HG03196 (cell line): ENCODE measurements around the gene GRIN2A.

ENCODE experiments used
- ATAC-seq: cut with Tn5 transposase; IDR thresholded peaks from one replicate; pipeline ENCODE4 v1.9.1; 2021; ENCODE audit not compliant: unreplicated experiment

GRIN2A gene

DNA sequence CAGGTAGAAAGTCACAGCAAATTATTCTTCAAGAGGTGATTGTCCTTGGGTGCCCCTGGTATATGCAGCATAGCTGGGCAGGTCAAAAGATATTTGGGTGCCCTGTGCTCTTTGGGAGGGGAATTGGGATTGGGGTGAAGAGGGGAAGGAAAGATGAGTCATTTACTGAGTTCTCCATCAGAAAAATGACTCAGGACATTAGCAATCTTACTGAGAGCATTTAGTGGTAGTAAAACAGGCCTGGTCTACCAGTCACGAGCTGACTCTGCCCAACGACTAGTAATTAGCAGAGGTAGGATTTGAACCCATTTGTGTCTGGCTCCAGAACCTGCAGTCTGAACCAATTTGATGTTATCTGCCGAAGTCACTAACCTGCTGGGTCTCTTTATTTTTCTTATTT lies 6.0 kb upstream of the GRIN2A start:
- ATAC-seq = no peak

DNA sequence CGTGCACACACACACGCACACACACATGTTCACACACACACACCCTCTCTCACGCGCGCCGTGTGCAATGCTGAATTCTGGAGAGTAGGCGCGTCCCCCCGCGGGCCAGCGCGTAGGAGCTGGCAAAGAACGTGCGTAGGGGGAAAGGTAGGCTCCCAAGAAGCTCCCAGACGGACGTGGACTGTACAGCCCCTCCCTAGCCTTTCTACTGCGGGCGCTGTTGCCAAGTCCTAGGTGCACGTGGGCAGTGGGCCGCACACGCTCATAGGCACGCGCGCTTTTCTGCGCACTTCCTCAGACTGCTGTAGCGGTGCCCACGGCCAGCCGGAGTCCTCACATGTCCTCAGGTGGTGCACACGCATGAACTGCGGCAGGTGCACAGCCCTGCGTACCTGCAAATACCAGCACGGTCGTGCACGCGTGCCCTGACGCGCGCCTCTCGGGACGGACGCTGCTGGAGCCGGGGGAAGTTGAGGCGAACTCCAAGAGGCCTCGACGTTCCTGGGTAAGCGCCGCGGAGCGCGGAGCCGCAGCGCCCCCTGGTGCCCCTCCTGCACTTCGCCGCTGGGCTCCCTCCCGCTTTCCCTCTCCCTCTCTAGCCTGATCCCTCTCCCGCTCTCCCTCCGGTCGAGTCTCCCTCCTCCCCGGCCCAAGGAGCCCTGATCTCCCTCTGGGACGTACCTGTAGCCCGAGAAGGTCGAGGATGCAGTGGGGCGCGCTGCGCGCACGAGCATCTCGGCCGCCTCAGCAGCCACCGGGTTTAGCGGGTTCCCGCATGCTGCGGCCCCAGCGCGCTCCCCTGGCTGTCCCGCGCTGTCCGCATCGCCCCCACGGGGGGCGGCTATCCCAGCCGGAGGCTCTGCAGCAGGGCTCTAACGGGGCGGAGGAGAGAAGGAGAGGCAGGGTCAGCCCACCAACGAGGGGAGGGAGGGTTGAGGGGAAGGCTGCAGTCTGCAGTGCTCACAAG lies 749 bp downstream of the GRIN2A start:
- no peak for ATAC-seq

DNA sequence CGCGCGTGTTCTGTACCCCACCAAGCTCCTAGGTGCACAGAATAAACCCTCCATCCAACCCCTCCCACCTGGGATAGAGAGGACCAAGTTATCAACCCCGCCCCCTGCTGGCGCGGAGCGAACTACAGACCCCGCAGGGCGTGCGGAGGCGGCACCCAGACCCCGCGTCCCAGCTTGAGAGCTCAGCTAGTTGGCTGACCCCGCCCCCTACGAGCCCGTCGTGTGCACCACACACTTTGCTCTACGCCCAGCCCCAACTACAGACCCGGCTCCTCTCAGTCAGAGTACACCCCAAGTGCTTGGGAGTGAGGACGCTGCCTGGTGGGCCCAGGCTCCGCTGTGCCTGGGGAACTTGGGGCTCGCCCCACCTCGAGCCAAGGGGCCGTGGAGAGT lies 1.5 kb downstream of the GRIN2A start:
- no peak for ATAC-seq

DNA sequence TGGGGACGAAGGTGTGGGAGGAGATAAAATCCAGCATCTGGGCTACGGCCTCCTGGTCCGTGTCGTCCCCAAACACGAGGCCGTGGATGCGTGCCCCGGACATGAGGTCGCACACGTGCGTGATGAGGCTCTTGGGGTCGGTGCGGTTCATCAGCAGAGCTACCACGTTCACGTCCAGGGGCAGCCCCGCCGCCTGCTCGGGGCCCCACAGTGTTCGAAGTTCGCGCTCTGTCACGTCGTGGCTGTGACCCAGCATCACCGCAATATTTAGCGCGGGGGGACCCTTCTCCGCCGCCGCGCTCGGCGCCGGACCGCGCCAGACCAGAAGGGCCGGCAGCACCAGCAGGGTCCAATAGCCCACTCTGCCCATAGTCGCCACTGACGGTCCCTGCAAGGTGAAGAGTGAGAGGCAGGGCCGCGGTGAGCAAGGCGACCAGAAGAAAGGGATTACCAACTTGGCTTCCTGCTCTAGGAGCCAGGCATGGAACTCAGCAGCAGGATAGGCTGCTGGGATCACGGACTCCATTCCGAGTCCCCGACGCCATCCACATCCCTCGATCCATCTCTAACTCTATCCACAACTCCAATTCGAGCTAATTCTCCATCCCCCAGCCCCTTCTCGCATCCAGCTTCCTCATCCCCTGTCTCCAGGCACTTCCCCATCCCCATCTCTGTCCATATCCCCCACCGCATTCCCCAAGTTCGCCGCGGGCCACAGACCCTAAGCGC lies 2.0 kb downstream of the GRIN2A start:
- no peak for ATAC-seq

DNA sequence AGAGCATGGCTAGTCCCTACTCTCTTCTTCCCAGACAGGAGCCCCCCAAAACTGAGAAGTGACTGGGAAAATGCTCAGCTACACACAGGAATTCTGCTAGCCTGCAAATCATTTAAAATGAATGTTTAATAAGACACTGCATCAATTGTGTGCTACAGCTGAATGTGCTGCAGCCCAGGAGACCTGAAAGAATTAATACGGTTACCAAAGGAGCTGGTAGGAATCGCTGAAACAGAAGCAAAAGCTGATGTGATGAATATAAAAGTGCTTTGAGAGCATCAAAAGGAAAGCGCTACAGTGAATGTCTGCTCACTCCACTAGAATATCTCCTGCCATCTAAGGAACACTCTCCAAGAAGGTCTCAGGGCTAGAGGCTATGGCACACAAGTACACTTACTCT lies 3.7 kb downstream of the GRIN2A start:
- ATAC-seq = no peak

DNA sequence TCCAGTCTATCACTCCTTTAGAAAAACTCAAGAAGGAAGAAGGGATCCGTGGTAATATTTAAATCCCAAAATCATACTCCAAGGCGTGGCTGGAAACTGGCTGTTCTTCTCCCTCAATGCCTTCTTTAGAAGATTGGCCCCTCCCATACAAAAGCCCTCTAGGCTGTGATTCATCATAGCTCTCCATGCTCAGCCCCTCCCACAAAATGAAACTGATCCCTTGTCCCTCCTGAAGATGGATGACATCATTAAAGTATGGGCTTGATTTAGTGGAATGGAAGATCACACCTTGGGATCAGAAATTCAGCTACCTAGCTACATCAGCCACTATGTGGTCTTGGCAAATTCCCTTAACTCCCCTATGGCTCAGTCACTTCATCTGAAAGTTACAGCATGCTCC lies 4.1 kb downstream of the GRIN2A start:
- ATAC-seq = no peak

DNA sequence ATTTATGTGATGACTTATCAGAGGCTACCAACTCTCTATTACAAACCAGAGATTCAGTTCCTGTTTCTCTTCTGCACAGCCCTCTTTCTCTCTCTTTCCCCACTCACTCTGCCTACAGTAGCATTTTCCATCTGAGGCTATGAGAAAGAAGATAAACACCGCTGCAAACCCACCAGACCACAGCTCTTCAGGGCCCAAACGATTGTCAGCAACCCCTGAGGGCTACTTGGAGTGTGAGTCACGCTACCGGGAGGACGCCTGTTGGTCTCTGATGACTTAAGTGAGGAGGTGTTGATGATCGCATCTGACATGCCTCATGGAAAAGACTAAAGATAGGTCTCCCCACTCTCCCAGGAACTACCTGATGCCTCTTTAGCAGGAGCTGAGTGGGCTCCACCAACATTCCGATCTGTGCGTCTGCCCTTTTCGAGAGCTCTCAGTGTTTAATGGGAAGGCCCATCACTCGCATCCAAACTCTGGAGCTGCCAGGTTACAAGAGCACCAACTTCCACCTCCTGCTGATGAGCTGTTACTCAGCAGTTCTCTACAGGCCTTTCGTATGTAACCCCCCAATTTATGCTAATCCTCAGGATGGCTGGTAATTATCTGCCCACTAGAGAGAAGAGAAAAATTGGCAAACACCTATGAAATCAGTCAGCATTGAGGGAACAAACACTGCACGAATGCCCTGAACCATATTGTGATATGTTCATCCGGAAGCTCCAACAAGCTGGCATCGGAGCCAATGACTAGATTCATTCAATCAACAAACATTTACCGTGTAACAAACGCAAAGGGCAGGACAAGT lies 9.2 kb downstream of the GRIN2A start:
- ATAC-seq = no peak

DNA sequence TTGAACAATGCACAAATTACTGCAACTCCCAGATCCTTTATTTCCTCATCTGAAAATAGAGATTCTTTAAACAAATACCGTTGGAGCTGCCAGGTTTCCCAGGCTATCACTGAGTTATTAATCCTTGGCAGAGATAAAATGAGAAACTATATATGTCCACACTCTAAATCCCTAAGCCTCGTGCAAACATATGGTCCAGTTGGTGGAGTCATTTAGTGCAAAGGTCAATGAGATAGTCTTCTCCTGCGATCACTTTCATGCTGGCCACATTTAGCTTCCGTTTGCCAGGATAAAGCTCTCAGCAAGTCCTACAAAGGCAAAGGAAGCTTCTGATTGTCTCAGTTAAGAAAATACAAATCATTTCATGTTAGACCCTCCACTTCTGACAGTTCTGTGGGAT lies 11.0 kb downstream of the GRIN2A start:
- no peak for ATAC-seq

DNA sequence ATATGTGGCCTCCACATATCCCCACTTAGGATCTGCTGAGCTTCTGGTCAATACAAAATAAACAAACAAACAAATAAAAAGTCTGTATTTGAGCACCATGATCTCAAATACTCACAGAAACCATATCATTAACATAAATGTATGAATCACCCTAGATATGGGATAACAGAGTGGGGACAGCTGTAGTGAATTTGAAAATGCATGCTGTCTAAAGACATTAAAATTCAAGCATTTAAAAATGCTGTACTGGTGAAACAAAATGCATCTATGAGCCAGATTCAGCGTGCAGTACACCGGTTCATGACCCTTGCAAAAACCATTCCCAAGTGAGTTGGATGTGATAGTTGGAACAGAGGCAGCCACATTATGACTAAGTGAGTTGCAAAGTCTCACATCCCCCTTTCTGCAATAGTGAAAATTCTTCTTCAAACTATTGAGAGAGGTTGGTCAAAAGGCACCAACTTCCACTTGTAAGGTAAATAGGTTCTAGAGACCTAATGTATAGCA lies 12.3 kb downstream of the GRIN2A start:
- no peak for ATAC-seq

DNA sequence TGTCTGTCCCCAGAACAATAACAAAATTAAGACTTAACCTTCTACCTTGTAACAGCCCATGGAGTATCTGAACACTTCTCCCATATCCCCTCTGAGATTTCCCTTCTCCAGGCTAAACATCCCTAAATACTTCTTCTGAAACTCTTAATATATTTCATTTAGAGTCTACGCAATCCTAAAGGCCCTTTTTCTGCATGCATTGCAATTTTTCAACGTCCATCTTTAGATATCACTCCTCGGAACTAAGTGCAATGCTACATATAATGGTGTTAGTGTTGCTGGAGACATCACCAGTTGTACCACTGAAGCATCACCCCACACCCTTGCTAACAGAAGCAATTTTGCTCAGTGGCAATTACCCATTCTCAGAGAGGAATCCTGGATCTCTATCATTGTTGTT lies 13.2 kb downstream of the GRIN2A start:
- no peak for ATAC-seq

DNA sequence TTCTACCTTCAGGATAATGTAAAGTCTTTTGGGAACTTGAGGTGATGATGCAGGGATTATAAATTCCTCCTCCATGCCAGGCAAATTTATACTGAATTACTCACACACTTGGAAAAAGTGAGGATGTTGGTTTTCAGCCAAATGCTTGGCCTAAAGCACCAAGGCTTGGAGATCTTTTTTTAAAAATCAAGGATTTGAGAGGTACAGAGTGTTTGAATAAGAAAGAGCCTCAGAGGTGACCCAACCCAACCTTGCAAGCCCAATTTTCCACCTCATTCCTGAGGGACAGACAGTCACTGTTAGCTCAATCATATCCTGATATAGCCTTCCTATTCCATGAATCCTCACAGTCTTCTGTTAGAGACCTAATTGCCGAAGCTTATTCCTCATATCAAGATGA lies 14.0 kb downstream of the GRIN2A start:
- no peak for ATAC-seq

DNA sequence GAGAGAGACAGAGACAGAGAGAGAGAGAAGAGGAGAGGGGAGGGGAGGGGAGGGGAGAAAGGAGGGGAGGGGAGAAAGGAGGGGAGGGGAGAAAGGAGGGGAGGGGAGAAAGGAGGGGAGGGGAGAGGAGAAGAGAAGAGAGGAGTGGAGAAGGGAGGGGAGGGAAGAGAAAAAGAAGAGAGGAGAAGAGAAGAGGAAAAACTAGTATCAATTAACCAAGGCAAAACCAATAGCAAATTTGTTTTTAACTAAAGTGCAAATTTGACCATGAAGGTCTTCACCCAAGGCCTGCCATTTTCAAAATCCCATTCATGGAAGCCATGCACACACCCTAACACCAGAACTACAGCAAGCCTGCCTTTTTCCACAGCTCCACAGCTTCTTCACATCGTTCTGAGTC lies 16.6 kb downstream of the GRIN2A start:
- no peak for ATAC-seq

DNA sequence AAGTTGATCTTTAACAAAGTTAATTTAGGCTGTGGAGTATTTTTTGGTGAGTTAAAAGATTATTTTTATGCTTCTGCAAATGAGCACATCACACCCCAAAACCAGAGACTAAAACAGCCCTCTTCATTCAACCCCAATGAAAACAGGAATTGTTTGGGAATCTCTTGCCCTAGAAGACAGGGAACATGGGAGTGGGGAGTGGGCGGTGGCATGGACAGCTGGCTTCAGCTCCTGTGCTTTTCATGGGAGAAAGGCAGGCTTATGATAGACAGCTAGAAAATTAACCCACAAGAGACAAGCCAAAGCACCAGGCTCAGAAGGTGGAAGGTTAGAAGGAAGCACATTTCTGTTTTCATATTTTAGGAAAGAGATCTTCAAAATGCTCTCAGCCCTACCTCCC lies 19.2 kb downstream of the GRIN2A start:
- no peak for ATAC-seq

DNA sequence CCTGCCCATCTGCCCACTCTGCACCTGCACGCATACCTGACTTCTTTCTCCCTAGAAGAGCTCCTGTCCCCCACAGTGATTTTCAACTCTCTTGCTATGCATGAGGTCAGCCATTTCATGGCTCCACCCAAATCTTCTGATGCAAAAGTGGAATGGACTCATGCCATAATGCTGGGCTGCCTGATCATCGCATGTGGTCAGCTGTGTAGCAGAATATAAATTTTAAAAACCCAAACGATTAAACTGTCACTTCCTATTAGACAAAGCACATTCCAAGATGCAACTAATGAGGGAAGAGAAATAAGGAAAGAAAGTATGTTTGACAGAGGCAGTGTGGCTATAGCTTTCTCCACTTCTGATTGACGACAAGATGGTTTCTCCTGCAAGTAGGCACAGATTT lies 26.1 kb downstream of the GRIN2A start:
- no peak for ATAC-seq

DNA sequence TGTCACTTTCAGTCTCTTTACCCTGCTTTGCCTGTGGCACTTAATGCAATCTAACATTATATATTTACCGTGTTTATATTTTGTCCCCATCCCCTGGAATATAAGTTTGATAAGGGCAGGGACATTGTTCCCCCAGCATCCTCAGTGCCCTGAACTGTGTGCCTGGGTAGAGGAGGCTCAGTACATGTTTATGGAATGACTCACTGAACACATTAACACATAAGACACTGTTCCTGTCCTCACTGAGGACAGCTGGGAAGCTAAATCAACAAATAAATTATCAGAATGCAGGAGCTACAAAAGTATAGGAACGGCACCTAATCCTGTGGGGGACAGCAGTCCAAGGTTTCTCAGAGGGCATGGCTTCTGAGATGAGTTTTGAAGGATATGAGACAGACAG lies 27.8 kb downstream of the GRIN2A start:
- no peak for ATAC-seq

DNA sequence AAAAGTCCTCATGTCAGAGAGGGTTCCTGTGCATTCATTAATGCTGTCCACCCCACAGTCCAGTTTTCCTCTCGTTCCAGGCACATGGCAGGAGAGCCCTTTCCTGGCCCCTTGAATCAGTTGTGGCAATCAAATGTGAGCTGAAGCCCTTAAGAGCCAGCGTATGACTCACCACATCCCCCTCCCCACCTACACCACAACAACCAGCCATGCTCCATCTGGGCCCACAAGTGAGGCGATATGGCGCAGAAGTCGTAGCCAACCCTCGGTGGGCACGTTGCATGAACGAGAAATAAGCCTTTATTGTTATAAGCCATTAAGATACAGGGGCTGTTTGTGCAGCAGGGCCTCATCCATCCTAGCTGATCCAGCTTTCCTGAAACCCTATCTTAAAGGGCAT lies 28.2 kb downstream of the GRIN2A start:
- ATAC-seq = no peak

DNA sequence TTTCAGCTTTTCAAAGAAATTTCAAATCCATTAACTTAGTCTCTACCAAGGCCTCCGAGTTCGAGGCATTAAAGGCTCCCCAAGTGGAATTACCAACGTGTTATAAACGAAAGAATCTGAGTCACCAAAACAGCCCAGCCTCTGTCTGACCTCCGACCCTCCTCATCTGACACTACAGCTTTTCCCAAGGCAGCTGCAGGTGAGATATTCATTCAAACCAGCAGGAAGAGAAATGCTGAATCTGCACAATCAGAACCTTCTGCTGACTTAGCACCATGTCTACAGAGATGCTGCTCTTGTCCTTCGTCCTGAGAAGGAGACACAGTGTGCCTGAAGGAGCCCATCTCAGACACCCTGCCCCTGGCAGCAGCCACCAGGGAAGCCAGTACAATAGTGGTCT lies 30.5 kb downstream of the GRIN2A start:
- no peak for ATAC-seq

DNA sequence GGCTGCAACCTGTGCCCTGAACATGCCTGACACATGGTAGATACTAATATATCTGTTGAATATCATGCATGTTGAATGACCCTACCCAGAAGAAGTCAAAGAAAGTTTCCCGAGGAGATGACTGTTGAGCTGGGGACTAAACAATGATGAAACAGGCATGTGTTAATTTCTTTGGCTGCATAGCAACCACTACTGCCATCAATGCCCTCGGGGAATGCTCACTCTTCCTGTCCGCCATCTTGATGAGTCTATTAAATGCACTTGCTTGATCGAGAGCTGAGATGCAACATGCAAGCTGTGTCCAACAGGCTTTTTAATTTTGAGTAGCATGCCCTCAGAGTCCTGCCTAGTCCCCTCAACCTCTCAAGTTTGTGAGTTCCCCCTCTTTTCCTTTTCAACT lies 31.3 kb downstream of the GRIN2A start:
- no peak for ATAC-seq

DNA sequence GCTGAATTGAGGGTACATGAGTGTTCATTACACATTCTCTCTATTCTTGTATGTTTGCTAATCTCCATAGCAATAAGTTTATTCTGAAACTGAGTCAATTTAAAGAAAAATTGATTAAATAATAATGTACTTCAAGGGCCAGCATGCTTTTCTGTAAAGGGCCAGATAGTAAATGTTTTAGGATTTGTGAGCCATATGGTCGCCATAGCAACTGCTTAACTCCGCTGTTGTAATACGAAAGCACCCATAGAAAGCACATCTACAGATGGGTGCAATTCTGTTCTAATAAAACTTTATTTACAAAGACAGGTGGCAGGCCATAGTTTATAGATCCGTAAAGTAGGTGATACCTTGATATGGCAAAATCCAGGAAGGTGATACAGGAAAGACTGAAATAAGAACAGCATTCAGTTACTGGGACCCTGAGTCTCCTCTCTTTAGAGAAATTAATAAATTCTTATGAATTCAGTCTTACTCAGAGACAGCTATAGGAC lies 36.6 kb downstream of the GRIN2A start:
- no peak for ATAC-seq

DNA sequence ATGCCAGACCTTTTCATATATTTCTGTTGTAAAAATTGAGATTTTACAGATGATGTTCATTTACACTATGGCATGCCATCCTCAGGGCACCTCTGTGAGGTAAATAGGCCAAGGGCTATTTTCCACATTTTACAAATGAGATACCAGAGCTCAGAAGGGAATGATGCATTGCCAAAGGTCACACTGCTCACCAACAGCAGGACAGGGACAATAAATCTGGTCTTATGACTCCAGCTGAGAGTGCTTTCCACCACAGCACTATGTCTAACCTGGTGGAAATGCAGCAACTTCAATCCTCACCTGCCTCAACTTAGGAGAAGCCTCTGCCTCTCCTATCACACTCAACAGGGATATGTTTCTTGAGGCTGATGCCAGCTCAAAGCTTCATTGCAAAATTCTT lies 40.6 kb downstream of the GRIN2A start:
- no peak for ATAC-seq

DNA sequence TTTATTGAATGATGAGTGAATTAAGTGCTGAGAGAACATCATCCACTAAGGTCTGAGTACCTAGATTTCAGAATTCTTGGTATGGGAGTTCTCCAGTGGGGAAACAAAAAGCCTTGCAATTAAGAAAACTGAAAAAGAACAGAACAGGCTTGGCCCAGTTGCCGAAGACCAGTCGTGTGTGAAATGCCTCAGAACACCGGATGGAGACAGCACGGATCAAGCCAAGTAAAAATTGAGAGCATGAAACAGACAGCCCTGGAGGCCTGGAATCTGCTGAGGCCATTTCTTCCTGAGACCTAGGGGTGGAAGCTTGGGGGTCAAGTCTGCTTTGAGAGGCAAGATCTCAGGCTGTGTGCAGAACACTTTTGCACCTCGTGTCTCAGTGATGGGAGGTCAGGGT lies 43.3 kb downstream of the GRIN2A start:
- no peak for ATAC-seq
